Liver (tissue), 9 donors: Measurements from ENCODE around the gene MRPL51. TPM values are rescaled to one million over a fixed set of nuclear protein-coding genes. Genes with fewer than 3 reads are reported as not detected.
A peak's percentile ranks its signal among the peaks of the same experiment; 100 is the strongest.

ENCODE experiments used
- DNase-seq: peaks from one replicate; pipeline ENCODE4 v3.0.0-alpha.2; 2017; ENCODE audit warnings: low spot score
- H3K27ac ChIP-seq, 2 donors: one replicate each; pipeline ENCODE4 v1.7.0; 2013; ENCODE audit warnings: inconsistent platforms in 2 of 2, low read length in 2 of 2, control low read depth in 1 of 2, low read depth in 1 of 2, mild to moderate bottlenecking in 1 of 2
- H3K27me3 ChIP-seq, 4 donors: one replicate each; pipeline versions ENCODE4 v1.6.1 to v1.7.0; 2013; ENCODE audit warnings: low read length in 3 of 4, inconsistent platforms in 1 of 4, mild to moderate bottlenecking in 1 of 4, moderate library complexity in 1 of 4; ENCODE audit not compliant: control insufficient read depth in 4 of 4, insufficient read depth in 4 of 4
- H3K36me3 ChIP-seq, 4 donors: one replicate each; pipeline versions ENCODE4 v1.6.1 to v1.7.0; 2013; ENCODE audit warnings: low read length in 3 of 4, mild to moderate bottlenecking in 3 of 4, low read depth in 1 of 4, moderate library complexity in 1 of 4; ENCODE audit not compliant: control insufficient read depth in 4 of 4, insufficient read depth in 3 of 4
- H3K4me1 ChIP-seq, 4 donors: one replicate each; pipeline versions ENCODE4 v1.6.1 to v1.7.0; 2013; ENCODE audit warnings: low read length in 3 of 4, mild to moderate bottlenecking in 3 of 4, moderate library complexity in 1 of 4; ENCODE audit not compliant: control insufficient read depth in 4 of 4, insufficient read depth in 4 of 4
- H3K4me3 ChIP-seq, 3 donors: one replicate each; pipeline versions ENCODE4 v1.6.1 to v1.7.0; 2013; ENCODE audit warnings: low read length in 3 of 3, control low read depth in 1 of 3, low read depth in 1 of 3, mild to moderate bottlenecking in 1 of 3
- H3K9ac ChIP-seq, 2 donors: one replicate each; pipeline ENCODE4 v1.7.0; 2013; ENCODE audit warnings: low read length in 2 of 2, mild to moderate bottlenecking in 2 of 2, moderate library complexity in 2 of 2, control low read depth in 1 of 2, low read depth in 1 of 2
- H3K9me3 ChIP-seq, 4 donors: one replicate each; pipeline versions ENCODE4 v1.6.1 to v1.7.0; 2013; ENCODE audit warnings: low read length in 3 of 4; ENCODE audit not compliant: control insufficient read depth in 4 of 4
- CTCF ChIP-seq: fragments of 150-350 bp; IDR thresholded peaks from 2 replicates; pipeline ENCODE4 v1.5.1; 2017; ENCODE audit warnings: improper control_type of control experiment, low read depth, low read length; ENCODE audit not compliant: missing input control
- EGR1 ChIP-seq, 2 donors: IDR thresholded peaks; 2 replicates each; pipeline ENCODE4 v1.6.1; 2016 to 2018; ENCODE audit warnings: antibody characterized with exemption in 2 of 2, low read depth in 2 of 2
- FOXA1 ChIP-seq: IDR thresholded peaks from 2 replicates; pipeline ENCODE4 v1.6.1; 2016; ENCODE audit warnings: antibody characterized with exemption
- FOXA2 ChIP-seq: IDR thresholded peaks from 2 replicates; pipeline ENCODE4 v1.6.1; 2016; ENCODE audit warnings: antibody characterized with exemption
- GABPA ChIP-seq, 2 donors: IDR thresholded peaks in 1 of 2; conservative IDR thresholded peaks in 1 of 2; 2 replicates each; pipeline ENCODE4 v1.6.1; 2016; ENCODE audit warnings: antibody characterized with exemption in 2 of 2, mild to moderate bottlenecking in 1 of 2, moderate library complexity in 1 of 2
- HNF4A ChIP-seq, 2 donors: conservative IDR thresholded peaks; 2 replicates each; pipeline ENCODE4 v1.6.1; 2016; ENCODE audit warnings: antibody characterized with exemption in 2 of 2, mild to moderate bottlenecking in 2 of 2
- HNF4G ChIP-seq: IDR thresholded peaks from 2 replicates; pipeline ENCODE4 v1.6.1; 2016; ENCODE audit warnings: antibody characterized with exemption
- JUND ChIP-seq, 2 donors: IDR thresholded peaks; 2 replicates each; pipeline ENCODE4 v1.6.1; 2016; ENCODE audit warnings: antibody characterized with exemption in 2 of 2
- MAX ChIP-seq: IDR thresholded peaks from 2 replicates; pipeline ENCODE4 v1.6.1; 2016; ENCODE audit warnings: antibody characterized with exemption
- NR2F2 ChIP-seq: IDR thresholded peaks from 2 replicates; pipeline ENCODE4 v1.6.1; 2016; ENCODE audit warnings: antibody characterized with exemption
- RAD21 ChIP-seq, 2 donors: IDR thresholded peaks; 2 replicates each; pipeline ENCODE4 v1.6.1; 2016; ENCODE audit warnings: antibody characterized with exemption in 2 of 2, mild to moderate bottlenecking in 2 of 2
- RXRA ChIP-seq, 2 donors: IDR thresholded peaks; 2 replicates each; pipeline ENCODE4 v1.6.1; 2017 to 2018; ENCODE audit warnings: antibody characterized with exemption in 2 of 2, mild to moderate bottlenecking in 1 of 2
- SP1 ChIP-seq: IDR thresholded peaks from 2 replicates; pipeline ENCODE4 v1.6.1; 2018; ENCODE audit warnings: antibody characterized with exemption, mild to moderate bottlenecking
- TAF1 ChIP-seq: conservative IDR thresholded peaks from 2 replicates; pipeline ENCODE4 v1.6.1; 2016; ENCODE audit warnings: antibody characterized with exemption, mild to moderate bottlenecking
- YY1 ChIP-seq: IDR thresholded peaks from 2 replicates; pipeline ENCODE4 v1.6.1; 2016; ENCODE audit warnings: antibody characterized with exemption, mild to moderate bottlenecking
- ZBTB33 ChIP-seq: IDR thresholded peaks from 2 replicates; pipeline ENCODE4 v1.6.1; 2016; ENCODE audit warnings: antibody characterized with exemption
- WGBS: extraction: QIAGEN DNeasy Blood & Tissue Kit; methylation state at CpG from one replicate; pipeline ENCODE4 v1.1.7; 2013; 5-methylcytosine and 5-hydroxymethylcytosine counted together
- polyA plus RNA-seq, 2 donors: library from polyadenylated mRNA; stranded (reverse) in 1 of 2; unstranded in 1 of 2; fragments of 200-250 nt in 1 of 2; fragments of >200 nt in 1 of 2; fragmentation: Nextera tagmentation in 1 of 2; extraction: Ambion mirVana in 1 of 2; gene quantifications; one replicate each; pipeline versions ENCODE4 v1.2.1 to v1.2.3, GENCODE V29; 2013 to 2015
- total RNA-seq, 2 donors: library from RNA; depleted of rRNA; stranded (reverse); fragments of >200 nt; gene quantifications; one replicate each; pipeline ENCODE4 v1.2.3, GENCODE V29; 2014
- TF ChIP-seq, protein P1 (sequence below): IDR thresholded peaks from 2 replicates; pipeline ENCODE4 v1.6.1; 2016; ENCODE audit warnings: antibody characterized with exemption, mild to moderate bottlenecking
- TF ChIP-seq, protein P2 (sequence below): IDR thresholded peaks from 2 replicates; pipeline ENCODE4 v1.6.1; 2016; ENCODE audit warnings: antibody characterized with exemption
- donor health status: healthy.
- donor health status: healthy.
- donor health status: healthy.
- donor health status: healthy.
- donor health status: healthy.

The MRPL51 gene
- total and polyA plus RNA-seq, 4 donors = 37.6 to 163 (median 48.0) TPM

DNA sequence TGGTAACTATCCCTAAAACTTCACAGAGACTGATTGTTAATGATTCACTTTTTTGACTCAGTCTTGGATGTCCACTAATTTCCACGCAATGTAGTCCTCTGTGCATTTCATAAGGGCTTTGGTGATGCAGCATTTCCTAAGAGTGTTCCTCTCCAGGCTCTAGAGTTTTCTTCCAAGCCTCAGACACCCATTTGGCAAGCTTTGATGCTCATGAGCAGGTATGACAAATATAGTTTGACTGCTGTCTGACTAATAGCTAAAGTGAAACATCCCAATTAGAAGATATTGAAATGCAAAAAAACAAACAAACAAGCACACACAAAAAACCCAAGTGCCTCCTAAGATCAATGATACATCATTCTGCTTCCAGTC, 21.1 kb downstream of the MRPL51 start:
- peaks cover 10 to 32% (median 19%) of the 10 kb centered on the region in 4 donors for H3K4me1 ChIP-seq
- no peaks in the 10 kb centered on the region for H3K9me3 ChIP-seq
- no peaks in the 10 kb centered on the region for H3K27me3 ChIP-seq
- whole genome bisulfite sequencing = 85% methylated on average over 1 of the region's 1 CpG
- no peaks in the 10 kb centered on the region for H3K36me3 ChIP-seq
- no peak overlapping the region for H3K4me3 ChIP-seq
- H3K9ac ChIP-seq = no peak overlapping the region
- TF ChIP-seq GABPA (IDR thresholded peaks at IDR 0.05 in 1 of 2, conservative IDR thresholded peaks at IDR 0.05 in 1 of 2) (no peak), NR2F2 (no peak), FOXA1 (no peak), RAD21 (IDR thresholded peaks at IDR 0.05) (no peak), JUND (IDR thresholded peaks at IDR 0.05) (no peak), MAX (no peak)
- TF ChIP-seq, protein P1, sequence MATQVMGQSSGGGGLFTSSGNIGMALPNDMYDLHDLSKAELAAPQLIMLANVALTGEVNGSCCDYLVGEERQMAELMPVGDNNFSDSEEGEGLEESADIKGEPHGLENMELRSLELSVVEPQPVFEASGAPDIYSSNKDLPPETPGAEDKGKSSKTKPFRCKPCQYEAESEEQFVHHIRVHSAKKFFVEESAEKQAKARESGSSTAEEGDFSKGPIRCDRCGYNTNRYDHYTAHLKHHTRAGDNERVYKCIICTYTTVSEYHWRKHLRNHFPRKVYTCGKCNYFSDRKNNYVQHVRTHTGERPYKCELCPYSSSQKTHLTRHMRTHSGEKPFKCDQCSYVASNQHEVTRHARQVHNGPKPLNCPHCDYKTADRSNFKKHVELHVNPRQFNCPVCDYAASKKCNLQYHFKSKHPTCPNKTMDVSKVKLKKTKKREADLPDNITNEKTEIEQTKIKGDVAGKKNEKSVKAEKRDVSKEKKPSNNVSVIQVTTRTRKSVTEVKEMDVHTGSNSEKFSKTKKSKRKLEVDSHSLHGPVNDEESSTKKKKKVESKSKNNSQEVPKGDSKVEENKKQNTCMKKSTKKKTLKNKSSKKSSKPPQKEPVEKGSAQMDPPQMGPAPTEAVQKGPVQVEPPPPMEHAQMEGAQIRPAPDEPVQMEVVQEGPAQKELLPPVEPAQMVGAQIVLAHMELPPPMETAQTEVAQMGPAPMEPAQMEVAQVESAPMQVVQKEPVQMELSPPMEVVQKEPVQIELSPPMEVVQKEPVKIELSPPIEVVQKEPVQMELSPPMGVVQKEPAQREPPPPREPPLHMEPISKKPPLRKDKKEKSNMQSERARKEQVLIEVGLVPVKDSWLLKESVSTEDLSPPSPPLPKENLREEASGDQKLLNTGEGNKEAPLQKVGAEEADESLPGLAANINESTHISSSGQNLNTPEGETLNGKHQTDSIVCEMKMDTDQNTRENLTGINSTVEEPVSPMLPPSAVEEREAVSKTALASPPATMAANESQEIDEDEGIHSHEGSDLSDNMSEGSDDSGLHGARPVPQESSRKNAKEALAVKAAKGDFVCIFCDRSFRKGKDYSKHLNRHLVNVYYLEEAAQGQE = no peak
- no peak overlapping the region for H3K27ac ChIP-seq
- no peak for DNase-seq

DNA sequence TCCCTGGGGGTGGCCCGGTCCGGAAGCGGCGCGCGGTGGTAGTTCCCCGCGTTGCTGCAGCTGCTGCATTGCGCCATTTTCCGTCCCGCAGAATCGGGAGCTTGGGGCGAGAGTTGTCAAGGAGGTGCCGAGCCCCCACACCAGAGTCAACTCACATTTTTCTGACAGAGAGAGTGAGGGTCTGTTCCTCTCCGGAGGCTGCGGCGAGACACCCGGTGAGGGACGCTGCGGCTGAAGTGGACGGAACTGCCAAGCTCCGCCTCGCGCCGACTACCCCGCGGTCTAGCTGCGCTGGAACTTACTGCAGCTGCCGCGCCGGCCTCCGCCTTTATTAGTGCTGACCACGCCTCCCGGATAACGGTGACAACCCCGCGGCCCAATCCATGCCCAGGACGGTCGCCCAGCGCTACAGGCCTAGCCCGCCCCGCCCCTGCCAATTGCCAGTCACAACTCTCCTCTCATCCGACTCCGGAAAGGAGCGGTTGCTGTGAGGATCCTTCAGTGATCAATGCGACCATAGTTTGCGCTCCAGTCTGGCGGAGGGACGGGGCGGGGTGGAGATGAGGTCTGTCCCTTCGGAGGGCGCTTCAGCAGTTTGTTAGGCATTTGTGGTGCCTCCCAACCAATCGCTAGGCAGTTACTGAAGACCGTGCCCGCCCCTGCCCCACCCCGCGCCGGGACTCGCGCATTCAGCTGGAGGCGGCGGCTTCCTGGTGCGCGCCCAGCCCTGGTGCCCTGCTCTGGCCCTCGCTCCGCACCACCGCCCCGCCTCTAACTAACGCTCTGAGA, 22.5 kb downstream of the MRPL51 start, which contains the start of gene VAMP1:
VAMP1 (minus strand) TSS at position 303 of the 789 bp plus-strand sequence; CDS start at position 157, 146 bp downstream.
- H3K4me3 ChIP-seq = peak within 1 kb of the TSS; percentile 77 to 90 (median 78)
- H3K27me3 ChIP-seq = no peaks in the 10 kb centered on the region
- peaks cover 0 to 2% (median 0%) of the 10 kb centered on the region in 4 donors for H3K36me3 ChIP-seq
- H3K9me3 ChIP-seq = no peaks in the 10 kb centered on the region
- H3K27ac ChIP-seq = peak within 1 kb of the TSS; percentile 86 to 90
- peak within 1 kb of the TSS; percentile 30 to 82 for H3K9ac ChIP-seq
- under 1% methylated on average over 69 of the region's 69 CpGs for WGBS
- TF ChIP-seq HNF4G (no peak), HNF4A (conservative IDR thresholded peaks at IDR 0.05) (peak; percentile 33 to 41), JUND (IDR thresholded peaks at IDR 0.05) (peak in 1 of 2 donors; percentile 13), ZBTB33 (no peak), TAF1 (peak; percentile 95), NR2F2 (no peak), FOXA2 (peak; percentile 21), MAX (peak; percentile 48), GABPA (IDR thresholded peaks at IDR 0.05 in 1 of 2, conservative IDR thresholded peaks at IDR 0.05 in 1 of 2) (peak in 1 of 2 donors; percentile 79), RXRA (IDR thresholded peaks at IDR 0.05) (peak; percentile 49 to 64), CTCF (peak; percentile 21), YY1 (peak; percentile 90), SP1 (peak; percentile 96), RAD21 (IDR thresholded peaks at IDR 0.05) (no peak), EGR1 (IDR thresholded peaks at IDR 0.05; ENCODE audit: low read depth in 2 of 2) (peak in 1 of 2 donors; percentile 45), FOXA1 (peak; percentile 55)
- TF ChIP-seq, protein P1 = peak; percentile 94
- TF ChIP-seq, protein P2, sequence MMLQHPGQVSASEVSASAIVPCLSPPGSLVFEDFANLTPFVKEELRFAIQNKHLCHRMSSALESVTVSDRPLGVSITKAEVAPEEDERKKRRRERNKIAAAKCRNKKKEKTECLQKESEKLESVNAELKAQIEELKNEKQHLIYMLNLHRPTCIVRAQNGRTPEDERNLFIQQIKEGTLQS = peak; percentile 56
- DNase-seq = peak; percentile 97
- peaks cover 10 to 32% (median 20%) of the 10 kb centered on the region in 4 donors for H3K4me1 ChIP-seq
